ENCODE data around the gene CAPN14.

- TF ChIP-seq EZH2 (optimal IDR thresholded peaks at IDR 0.05; ENCODE audit: low read depth, low read length): no peak
- TF ChIP-seq CTCF (IDR thresholded peaks at IDR 0.05; ENCODE audit: low read length): no peak
- no peak for TF ChIP-seq EZH2phosphoT487 (IDR thresholded peaks at IDR 0.05; ENCODE audit: low read length)
Observed at GRCh38 chr2:31254237-31255203, 37.2 kb upstream of the CAPN14 start.

Measured in MM.1S (cell line).